ENCODE data around the gene GATA5.

Gene GATA5

DNA sequence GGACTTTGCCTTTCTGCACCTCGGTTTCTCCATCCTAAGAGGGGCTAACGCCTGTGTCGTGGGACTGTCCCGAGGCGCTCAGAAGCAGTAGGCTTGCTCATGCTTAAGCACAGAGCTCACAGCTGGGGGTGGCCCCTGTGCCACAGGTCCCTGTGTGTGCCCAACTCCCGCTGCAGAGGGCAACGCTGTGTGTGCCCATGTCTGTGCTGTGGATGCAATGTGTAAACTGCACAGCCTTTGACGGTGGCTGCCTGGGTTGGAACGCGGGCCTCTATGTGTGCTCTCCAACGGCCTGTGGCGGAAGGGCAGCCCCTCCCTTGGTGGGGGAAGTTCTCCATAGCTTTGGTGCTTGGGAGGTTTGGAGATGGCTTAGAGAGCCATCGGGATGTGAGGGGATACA, 10.7 kb upstream of the GATA5 start:
- DNase-seq = no peak

GRCh38 chr20:62485701-62486089, 9.9 kb upstream of the GATA5 start:
- no peak for DNase-seq

DNA sequence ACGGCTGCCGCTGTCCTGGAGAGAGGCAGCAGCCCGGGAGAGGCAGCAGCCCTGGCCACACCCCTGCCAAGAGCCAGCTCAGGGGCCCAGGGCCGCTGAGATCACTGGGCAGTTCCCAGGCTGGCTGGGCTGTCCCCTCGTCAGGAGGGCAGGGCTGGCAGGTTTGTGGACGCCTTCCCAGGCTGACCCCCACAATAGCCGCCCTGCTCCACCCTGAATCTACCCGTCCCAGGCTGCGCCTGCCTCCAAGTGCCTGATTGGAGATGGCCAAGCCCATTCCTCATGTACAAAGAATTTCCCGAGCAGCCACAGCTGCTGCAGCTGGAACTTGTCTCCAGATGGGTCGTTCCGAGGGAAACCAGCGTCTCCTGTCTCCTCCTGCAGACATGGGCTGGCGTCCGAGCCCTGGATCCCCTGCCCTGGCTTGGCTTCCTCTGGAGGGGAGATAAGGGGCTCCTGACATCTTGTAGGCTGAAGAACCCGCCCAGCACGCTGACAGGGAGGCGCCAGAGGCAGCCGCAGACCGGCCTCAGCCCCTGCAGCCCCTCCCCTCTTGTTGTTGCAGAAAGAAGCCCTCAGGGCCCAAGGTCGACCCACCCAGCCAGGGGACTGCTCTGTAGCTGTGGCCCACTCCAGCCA, 9.4 kb upstream of the GATA5 start:
- DNase-seq = no peak

DNA sequence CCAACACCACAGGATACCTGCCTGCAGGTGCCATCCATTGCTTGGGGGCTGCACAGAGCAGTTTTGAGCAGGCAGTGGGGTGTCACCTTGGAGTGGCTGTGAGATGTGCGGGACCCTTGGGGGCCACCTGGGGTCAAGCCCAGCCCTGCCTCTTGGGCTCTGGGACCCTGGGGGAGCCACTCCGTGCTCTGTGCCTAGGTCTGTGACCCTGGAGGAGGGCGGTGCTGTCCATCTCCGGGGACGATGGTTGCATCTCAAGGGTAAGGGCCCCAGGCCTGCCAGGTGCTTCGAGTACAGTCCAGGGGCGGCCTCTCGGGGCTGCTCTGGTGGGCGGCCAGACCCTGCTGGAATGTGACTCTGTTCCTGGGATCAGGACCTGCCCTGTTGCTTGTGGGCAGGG, 8.7 kb upstream of the GATA5 start:
- no peak for DNase-seq

DNA sequence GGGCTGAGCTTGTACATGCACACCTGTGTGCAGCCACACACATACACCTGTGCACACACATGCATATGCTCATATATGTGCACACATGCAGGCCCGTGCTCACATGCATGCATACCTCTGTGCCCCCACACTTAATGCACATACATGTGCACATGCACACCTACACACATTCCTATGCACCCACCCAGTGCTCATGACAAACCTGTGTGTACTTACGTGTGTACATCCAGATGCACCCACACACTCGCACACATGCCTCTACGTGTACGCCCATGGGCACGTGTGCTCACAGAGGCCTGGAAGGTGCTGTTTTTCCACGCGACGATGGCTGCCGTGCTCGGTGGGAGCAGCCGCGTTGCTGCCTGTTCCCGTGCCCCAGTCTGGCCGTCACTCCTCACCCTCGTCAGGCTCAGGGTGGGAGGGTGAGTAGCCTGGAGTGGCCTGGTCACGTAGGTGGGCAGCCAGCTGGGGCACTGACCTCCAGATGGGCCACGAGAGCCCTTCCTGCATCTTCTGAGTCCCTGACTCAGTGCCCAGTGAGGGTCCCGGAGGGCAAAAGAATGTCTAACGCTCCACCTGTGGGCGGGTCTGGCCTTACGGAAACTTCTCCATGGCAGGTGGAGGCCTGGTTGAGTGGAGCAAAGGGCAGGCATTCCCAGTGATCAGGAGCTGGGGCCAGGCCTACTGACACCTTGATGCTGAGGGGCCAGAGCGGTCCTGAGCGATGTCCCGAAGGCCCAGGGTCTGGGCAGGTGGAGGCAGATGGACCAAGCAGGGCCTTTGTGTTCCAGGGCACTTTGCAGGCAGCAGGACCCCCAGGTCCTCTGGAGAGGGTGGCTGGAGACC, 8.0 kb upstream of the GATA5 start:
- DNase-seq = no peak

- no peak for DNase-seq
These were observed 7.2 kb upstream of the GATA5 start for GRCh38 chr20:62482974-62483373.

- DNase-seq = no peak
These were observed 6.5 kb upstream of the GATA5 start for GRCh38 chr20:62482146-62482809.

DNA sequence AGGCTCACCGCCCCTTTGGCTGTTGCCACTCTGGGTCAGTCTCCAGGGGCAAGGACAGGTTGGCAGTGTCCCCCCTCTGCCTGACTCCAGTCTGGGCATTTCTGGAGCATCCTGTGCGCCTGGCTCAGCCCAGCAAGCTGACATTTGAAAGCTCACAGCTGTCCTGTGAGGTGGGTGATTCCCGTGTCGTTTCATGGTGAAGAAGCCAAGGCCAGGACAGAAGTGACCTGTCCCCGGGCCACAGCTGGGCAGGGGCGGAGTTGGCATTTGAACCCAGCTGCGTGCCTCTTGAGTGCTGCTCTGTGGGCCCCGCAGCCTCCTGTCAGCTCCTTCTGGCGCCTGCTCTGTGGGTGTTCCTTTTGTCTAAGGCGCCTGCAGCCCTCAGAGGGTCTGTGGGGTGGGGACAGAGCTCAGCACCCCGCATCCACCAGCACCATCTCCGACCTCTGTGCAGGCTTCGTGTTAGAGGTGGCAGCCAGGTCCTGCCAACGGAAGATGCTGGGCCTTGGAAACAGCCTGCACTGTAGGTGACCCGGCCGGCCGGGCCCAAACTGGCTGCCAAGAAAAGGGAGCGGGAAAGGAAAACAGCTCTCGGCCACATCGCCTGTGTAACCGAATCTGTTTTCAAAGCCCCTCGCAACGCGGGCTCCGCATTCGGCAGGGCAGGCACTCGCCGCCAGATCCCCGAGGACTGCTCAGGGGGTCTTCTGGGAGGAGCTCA, 5.8 kb upstream of the GATA5 start:
- no peak for DNase-seq

- DNase-seq = no peak
These were observed 4.5 kb upstream of the GATA5 start for GRCh38 chr20:62480318-62480717.

GRCh38 chr20:62479656-62480055, 3.9 kb upstream of the GATA5 start:
- DNase-seq = no peak

- no peak for DNase-seq
These were observed 3.4 kb upstream of the GATA5 start for GRCh38 chr20:62479156-62479555.

DNA sequence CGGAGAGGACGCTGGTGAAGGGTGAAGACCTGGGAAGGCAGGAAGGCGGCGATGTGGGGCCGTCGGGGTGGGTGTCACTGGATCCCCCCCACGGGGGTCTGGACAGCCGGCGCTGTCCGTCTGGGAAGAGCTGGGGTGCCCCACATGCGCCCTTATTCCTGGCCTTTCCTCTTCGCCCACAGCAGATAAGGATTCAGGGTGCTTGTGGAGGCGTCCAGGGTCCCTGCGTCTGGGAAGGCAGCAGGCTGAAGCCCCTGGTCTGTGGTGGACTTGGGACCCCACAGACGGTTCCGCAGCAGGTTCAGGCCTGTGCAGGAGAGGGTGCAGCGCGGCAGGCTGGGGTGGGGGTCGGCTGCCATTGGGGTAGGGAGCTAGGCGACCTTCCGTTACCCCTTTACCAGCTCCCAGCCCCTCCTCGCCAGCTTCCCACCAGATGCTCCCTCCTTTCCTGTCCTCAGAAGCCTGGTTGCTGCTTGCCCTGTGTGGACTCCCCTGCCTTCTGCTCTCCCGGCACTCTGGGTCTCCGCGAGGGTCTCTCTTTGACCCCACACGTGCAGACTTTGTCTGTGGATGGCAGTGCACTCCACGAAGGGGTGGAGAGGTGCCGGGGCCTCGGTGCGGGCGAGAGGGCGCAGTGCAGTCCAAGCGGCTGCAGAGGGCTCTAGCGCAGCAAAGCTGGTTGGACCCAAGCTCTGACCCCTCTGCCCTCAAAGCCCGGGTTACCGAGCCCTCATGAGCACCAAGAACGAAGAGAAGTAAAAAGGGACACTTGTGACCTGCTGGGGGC, 2.1 kb upstream of the GATA5 start:
- no peak for DNase-seq

GRCh38 chr20:62476056-62476838, 452 bp upstream of the GATA5 start:
- no peak for DNase-seq

DNA sequence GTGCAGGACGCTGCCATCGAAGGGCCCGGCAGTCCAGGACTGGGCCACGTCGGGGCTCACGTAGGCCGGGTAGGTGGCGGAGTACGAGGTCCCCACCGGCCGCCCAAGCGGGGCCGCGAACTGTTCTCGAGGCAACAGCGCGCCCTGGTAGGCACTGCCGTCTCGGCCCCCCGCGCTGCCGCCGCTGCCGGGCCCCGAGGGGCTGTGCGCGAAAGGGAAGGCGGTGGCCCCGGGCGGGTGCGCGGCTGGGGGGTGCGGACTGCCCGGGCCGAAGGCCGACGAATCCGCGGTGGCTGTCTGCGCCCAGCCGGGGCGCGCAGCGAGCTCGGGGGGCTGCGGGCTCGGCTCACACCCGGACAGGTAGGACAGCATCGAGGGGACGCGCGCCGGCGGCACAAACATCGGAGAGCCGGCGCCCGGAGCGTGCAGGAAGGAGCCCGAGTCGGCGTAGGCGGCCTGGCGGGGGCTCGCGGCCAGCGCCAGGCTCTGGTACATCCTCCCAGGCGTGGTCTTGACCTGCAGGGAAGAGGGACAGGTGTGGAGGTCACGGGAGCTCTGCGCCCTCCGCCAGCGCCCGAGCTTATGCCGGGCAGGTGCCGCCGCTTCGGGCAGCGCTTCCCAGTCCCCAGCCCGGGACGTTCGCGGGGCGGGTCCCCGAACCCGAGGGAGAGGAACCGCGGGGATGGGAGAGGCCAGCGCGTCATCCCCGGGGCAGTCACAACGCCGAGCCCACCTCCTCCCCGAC, 596 bp downstream of the GATA5 start:
- no peak for DNase-seq

DNA sequence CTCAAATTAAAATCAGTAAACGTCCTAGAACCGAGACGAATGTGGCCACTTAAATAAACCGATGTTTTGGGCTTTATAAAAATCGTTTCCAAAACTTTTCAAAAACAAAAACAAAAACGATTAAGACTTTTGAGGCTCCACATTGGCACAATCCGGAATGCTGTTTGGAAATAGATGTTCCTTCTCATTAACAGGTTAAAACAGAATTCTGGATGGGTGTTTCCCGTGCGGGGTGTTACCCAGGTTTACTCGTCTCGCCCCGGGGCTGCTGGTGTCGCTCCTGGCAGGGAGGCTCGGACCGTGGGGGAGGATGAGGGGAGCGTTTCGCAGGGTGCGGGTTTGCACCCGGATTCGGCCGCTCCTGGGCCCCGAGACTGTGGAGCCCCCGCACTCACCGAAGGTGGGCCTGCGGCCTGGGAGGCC, 1.2 kb downstream of the GATA5 start:
- DNase-seq = no peak

GRCh38 chr20:62473717-62474603, 1.8 kb downstream of the GATA5 start:
- no peak for DNase-seq

DNA sequence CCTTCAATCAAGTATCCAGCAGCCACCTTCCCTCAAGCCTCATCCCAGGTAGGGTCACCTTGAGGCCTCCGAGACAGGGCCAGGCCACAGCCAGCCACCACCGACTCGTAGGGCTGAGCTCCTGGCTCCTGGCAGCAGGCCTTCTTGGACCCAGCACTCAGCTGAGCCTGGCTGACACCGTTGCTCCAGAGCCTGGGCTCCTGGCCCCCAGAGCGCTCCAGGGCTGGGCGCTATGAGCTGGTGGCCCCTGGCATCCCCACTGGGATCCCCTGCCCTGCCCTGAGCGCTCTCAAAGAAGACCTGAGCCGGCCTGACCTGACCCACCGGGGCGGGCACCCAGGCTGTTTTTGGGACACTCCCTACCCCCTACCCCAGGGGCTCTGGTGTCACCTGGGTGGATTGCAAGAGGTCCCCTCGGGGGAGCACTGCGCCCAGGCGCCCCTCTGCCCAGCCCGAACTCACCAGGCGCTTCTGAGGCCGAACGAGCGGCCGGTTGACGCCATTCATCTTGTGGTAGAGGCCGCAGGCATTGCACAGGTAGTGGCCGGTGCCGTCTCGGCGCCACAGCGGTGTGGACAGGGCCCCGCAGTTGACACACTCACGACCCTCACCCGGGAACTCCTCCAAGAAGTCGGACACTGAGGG, 2.7 kb downstream of the GATA5 start:
- no peak for DNase-seq

GRCh38 chr20:62472138-62472940, 3.5 kb downstream of the GATA5 start:
- no peak for DNase-seq

Data from activated CD4-positive, alpha-beta T cell treated with anti-CD3 and anti-CD28 coated beads for 4 hours (primary cell).